Astrocyte (in vitro differentiated cells and primary cell): ENCODE data around the gene RAPGEF4.

Experiments used
- EZH2 ChIP-seq: IDR thresholded peaks from 2 replicates; pipeline ENCODE4 v1.6.1; 2012; ENCODE audit warnings: mild to moderate bottlenecking, low read length, inconsistent platforms; ENCODE audit not compliant: insufficient read depth
- TF ChIP-seq, protein P1 (sequence below): IDR thresholded peaks from 2 replicates; pipeline ENCODE4 v1.5.1; 2011; ENCODE audit warnings: low read depth, mild to moderate bottlenecking, inconsistent platforms, low read length, moderate library complexity; ENCODE audit not compliant: insufficient read depth

DNA sequence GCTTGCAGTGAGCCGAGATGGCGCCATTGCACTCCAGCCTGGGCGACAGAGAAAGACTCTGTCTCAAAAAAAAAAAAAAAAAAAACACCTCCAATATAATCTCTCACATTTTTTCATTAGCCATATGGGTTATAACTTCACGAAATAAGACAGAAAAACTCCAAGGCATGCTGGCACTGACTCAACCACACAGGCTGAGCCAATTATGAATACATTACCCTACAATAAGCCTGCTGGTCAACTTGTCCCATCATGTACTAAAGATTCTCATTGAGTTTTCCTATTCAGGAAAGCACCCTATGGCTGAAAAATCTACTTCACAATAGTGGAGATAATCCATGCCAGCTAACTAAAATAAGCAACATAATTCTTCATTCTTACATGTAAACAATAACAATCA lies 327.2 kb downstream of the RAPGEF4 start:
- TF ChIP-seq, protein P1, sequence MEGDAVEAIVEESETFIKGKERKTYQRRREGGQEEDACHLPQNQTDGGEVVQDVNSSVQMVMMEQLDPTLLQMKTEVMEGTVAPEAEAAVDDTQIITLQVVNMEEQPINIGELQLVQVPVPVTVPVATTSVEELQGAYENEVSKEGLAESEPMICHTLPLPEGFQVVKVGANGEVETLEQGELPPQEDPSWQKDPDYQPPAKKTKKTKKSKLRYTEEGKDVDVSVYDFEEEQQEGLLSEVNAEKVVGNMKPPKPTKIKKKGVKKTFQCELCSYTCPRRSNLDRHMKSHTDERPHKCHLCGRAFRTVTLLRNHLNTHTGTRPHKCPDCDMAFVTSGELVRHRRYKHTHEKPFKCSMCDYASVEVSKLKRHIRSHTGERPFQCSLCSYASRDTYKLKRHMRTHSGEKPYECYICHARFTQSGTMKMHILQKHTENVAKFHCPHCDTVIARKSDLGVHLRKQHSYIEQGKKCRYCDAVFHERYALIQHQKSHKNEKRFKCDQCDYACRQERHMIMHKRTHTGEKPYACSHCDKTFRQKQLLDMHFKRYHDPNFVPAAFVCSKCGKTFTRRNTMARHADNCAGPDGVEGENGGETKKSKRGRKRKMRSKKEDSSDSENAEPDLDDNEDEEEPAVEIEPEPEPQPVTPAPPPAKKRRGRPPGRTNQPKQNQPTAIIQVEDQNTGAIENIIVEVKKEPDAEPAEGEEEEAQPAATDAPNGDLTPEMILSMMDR: no peak
- no peak for TF ChIP-seq EZH2
